GM12891 (cell line): ENCODE measurements around the gene BAG2.

Experiments used
- PAX5 ChIP-seq: IDR thresholded peaks from 2 replicates; pipeline ENCODE4 v1.6.1; 2011; ENCODE audit warnings: low read length, moderate library complexity, mild to moderate bottlenecking; ENCODE audit not compliant: insufficient read depth, severe bottlenecking
- POLR2A ChIP-seq: IDR thresholded peaks from 2 replicates; pipeline ENCODE4 v1.6.1; 2011; ENCODE audit warnings: low read depth, low read length, control low read depth
- TAF1 ChIP-seq: IDR thresholded peaks from 2 replicates; pipeline ENCODE4 v1.6.1; 2011; ENCODE audit warnings: low read depth, low read length, control low read depth

- TF ChIP-seq POLR2A = no peak
- TF ChIP-seq PAX5 = no peak
- TF ChIP-seq TAF1 = no peak
Observed at GRCh38 chr6:57207141-57207540, 35.0 kb downstream of the BAG2 start.
